Osteoblast (primary cell): ENCODE measurements around the gene DTNBP1. TPM values are rescaled to one million over a fixed set of nuclear protein-coding genes. Genes with fewer than 3 reads are reported as not detected.
A peak's percentile ranks its signal among the peaks of the same experiment; 100 is the strongest.

ENCODE experiments used
- DNase-seq: peaks from one replicate; pipeline ENCODE4 v3.0.0; 2011; ENCODE audit warnings: low spot score, mixed read lengths; ENCODE audit not compliant: insufficient read length; ENCODE audit errors: missing footprints
- H2AFZ ChIP-seq: 2 replicates; pipeline ENCODE4 v1.6.0; 2011; ENCODE audit warnings: mild to moderate bottlenecking, low read length
- H3K27ac ChIP-seq: 2 replicates; pipeline ENCODE4 v1.5.1; 2011; ENCODE audit warnings: mild to moderate bottlenecking, low read depth, low read length, moderate library complexity
- H3K27me3 ChIP-seq: 2 replicates; pipeline ENCODE4 v1.6.0; 2012; ENCODE audit warnings: mild to moderate bottlenecking, control low read depth, inconsistent platforms, low read length, moderate library complexity; ENCODE audit not compliant: insufficient read depth
- H3K36me3 ChIP-seq: 2 replicates; pipeline ENCODE4 v1.5.1; 2011; ENCODE audit warnings: mild to moderate bottlenecking, low read length, control low read depth, moderate library complexity; ENCODE audit not compliant: insufficient read depth
- H3K4me1 ChIP-seq: 2 replicates; pipeline ENCODE4 v1.5.1; 2011; ENCODE audit warnings: mild to moderate bottlenecking, low read length, control low read depth, moderate library complexity; ENCODE audit not compliant: insufficient read depth
- H3K4me2 ChIP-seq: 2 replicates; pipeline ENCODE4 v1.6.0; 2011; ENCODE audit warnings: mild to moderate bottlenecking, low read length; ENCODE audit not compliant: insufficient read depth
- H3K4me3 ChIP-seq: fragments of 200-600 bp; sonication (generic); 3 replicates; pipeline ENCODE4 v1.5.1; 2012; ENCODE audit warnings: mild to moderate bottlenecking, low read length, inconsistent platforms; ENCODE audit not compliant: insufficient read depth
- H3K79me2 ChIP-seq: 2 replicates; pipeline ENCODE4 v1.6.0; 2012; ENCODE audit warnings: mild to moderate bottlenecking, low read length, control low read depth, inconsistent platforms; ENCODE audit not compliant: insufficient read depth
- H3K9me3 ChIP-seq: 2 replicates; pipeline ENCODE4 v1.5.1; 2011; ENCODE audit warnings: low read depth, low read length, control low read depth
- H4K20me1 ChIP-seq: 2 replicates; pipeline ENCODE4 v1.6.0; 2012; ENCODE audit warnings: mild to moderate bottlenecking, low read length, control low read depth; ENCODE audit not compliant: insufficient read depth
- total RNA-seq: library from RNA; depleted of rRNA; stranded (reverse); fragments of >200 nt; gene quantifications from 2 replicates; pipeline ENCODE4 v1.2.3, GENCODE V29; 2012
- TF ChIP-seq, protein P1 (sequence below): IDR thresholded peaks from 2 replicates; pipeline ENCODE4 v1.5.1; 2011; ENCODE audit warnings: mild to moderate bottlenecking, low read depth, low read length, moderate library complexity; ENCODE audit errors: extremely low read depth

DTNBP1 gene
- total RNA-seq, 1 donor = 5.8 TPM

GRCh38 chr6:15530411-15530810, 132.4 kb downstream of the DTNBP1 start:
- H3K4me2 ChIP-seq = no peak overlapping the region
- no peak for DNase-seq
- no peaks in the 10 kb centered on the region for H3K27me3 ChIP-seq
- no peak overlapping the region for H2AFZ ChIP-seq
- peaks cover 14% of the 10 kb centered on the region for H3K36me3 ChIP-seq
- no peaks in the 10 kb centered on the region for H3K79me2 ChIP-seq
- peaks cover 3% of the 10 kb centered on the region for H4K20me1 ChIP-seq
- no peaks in the 10 kb centered on the region for H3K4me1 ChIP-seq
- TF ChIP-seq, protein P1, sequence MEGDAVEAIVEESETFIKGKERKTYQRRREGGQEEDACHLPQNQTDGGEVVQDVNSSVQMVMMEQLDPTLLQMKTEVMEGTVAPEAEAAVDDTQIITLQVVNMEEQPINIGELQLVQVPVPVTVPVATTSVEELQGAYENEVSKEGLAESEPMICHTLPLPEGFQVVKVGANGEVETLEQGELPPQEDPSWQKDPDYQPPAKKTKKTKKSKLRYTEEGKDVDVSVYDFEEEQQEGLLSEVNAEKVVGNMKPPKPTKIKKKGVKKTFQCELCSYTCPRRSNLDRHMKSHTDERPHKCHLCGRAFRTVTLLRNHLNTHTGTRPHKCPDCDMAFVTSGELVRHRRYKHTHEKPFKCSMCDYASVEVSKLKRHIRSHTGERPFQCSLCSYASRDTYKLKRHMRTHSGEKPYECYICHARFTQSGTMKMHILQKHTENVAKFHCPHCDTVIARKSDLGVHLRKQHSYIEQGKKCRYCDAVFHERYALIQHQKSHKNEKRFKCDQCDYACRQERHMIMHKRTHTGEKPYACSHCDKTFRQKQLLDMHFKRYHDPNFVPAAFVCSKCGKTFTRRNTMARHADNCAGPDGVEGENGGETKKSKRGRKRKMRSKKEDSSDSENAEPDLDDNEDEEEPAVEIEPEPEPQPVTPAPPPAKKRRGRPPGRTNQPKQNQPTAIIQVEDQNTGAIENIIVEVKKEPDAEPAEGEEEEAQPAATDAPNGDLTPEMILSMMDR = no peak
- no peak overlapping the region for H3K4me3 ChIP-seq
- H3K27ac ChIP-seq = no peak overlapping the region
- H3K9me3 ChIP-seq = no peaks in the 10 kb centered on the region

- Histone ChIP-seq H4K20me1 (peaks cover 3% of the 10 kb centered on the region), H3K36me3 (peaks cover 16% of the 10 kb centered on the region), H3K4me1 (no peaks in the 10 kb centered on the region), H3K79me2 (no peaks in the 10 kb centered on the region), H2AFZ (no peak overlapping the region), H3K9me3 (no peaks in the 10 kb centered on the region), H3K27ac (no peak overlapping the region), H3K4me2 (no peak overlapping the region), H3K4me3 (no peak overlapping the region), H3K27me3 (no peaks in the 10 kb centered on the region)
- DNase-seq = no peak
- TF ChIP-seq, protein P1 = no peak
Measured at GRCh38 chr6:15528870-15529269, 134.0 kb downstream of the DTNBP1 start.

DNA sequence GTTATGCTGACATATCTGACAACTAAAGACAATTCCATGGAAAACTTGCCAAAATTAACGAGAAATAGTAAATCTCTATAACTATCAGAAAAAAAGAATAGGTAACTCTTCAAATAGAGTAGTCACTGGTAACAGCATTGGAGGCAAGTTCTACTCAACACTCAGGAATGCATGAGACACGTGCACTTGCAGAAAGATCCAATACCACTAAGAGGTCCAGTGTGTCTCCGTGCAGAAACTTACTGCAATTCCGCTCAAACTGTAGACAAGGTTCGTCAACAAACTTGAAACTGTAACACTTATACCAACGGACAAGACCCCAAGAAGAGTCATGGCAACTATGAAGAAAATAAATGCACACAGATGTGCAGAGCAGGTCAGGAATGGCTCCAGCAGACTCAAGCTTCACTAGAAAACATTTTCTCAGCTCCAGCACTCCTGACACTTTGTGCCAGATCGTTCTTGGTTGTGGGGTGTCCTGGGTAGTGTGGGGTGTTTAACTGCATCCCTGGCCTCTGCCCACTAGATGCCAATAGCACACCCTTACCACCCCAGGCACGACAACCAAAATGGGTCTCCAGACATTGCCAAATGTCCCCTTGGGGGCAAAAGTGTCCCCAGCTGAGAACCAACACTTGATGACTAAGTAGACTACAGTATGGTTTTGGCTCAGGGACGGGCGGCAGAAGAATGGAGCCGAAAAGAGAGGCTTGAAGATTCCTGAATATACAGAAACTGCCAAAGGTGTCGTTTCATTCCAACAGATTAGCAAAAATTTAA, 134.8 kb downstream of the DTNBP1 start:
- Histone ChIP-seq H3K79me2 (no peaks in the 10 kb centered on the region), H2AFZ (no peak overlapping the region), H4K20me1 (peaks cover 3% of the 10 kb centered on the region), H3K4me3 (no peak overlapping the region), H3K4me1 (no peaks in the 10 kb centered on the region), H3K27ac (no peak overlapping the region), H3K9me3 (no peaks in the 10 kb centered on the region), H3K27me3 (no peaks in the 10 kb centered on the region), H3K4me2 (no peak overlapping the region), H3K36me3 (peaks cover 21% of the 10 kb centered on the region)
- TF ChIP-seq, protein P1 = no peak
- DNase-seq = peak; percentile 43

- H3K79me2 ChIP-seq = no peaks in the 10 kb centered on the region
- H3K27ac ChIP-seq = no peak overlapping the region
- no peaks in the 10 kb centered on the region for H3K27me3 ChIP-seq
- H4K20me1 ChIP-seq = peaks cover 3% of the 10 kb centered on the region
- H3K4me3 ChIP-seq = no peak overlapping the region
- DNase-seq = peak; percentile 52
- H3K9me3 ChIP-seq = no peaks in the 10 kb centered on the region
- H2AFZ ChIP-seq = no peak overlapping the region
- TF ChIP-seq, protein P1 = no peak
- peaks cover 27% of the 10 kb centered on the region for H3K36me3 ChIP-seq
- H3K4me2 ChIP-seq = no peak overlapping the region
- no peaks in the 10 kb centered on the region for H3K4me1 ChIP-seq
Measured at GRCh38 chr6:15526212-15526701, 136.6 kb downstream of the DTNBP1 start.
